Raji (cell line): Measurements from ENCODE around the gene CELF2.

Source experiments
- POLR2A ChIP-seq: IDR thresholded peaks from 2 replicates; pipeline ENCODE4 v1.6.1; 2011; ENCODE audit warnings: low read depth, low read length, control low read depth; ENCODE audit not compliant: insufficient read depth

Gene CELF2

GRCh38 chr10:11359869-11360268 is 342.2 kb downstream of the CELF2 start:
- no peak for TF ChIP-seq POLR2A

GRCh38 chr10:11363497-11363896 is 345.8 kb downstream of the CELF2 start:
- no peak for TF ChIP-seq POLR2A

- no peak for TF ChIP-seq POLR2A
Measured at GRCh38 chr10:11364241-11364640, 346.6 kb downstream of the CELF2 start.

- no peak for TF ChIP-seq POLR2A
Measured at GRCh38 chr10:11367505-11367904, 349.8 kb downstream of the CELF2 start.

GRCh38 chr10:11373717-11374171 is 356.1 kb downstream of the CELF2 start:
- TF ChIP-seq POLR2A, result no peak

- TF ChIP-seq POLR2A, result no peak
Measured at GRCh38 chr10:11377267-11377666, 359.6 kb downstream of the CELF2 start.

GRCh38 chr10:11378835-11379234 is 361.2 kb downstream of the CELF2 start:
- TF ChIP-seq POLR2A, result no peak

- no peak for TF ChIP-seq POLR2A
Measured at GRCh38 chr10:11379771-11380170, 362.1 kb downstream of the CELF2 start.

GRCh38 chr10:11381023-11381422 is 363.4 kb downstream of the CELF2 start:
- TF ChIP-seq POLR2A, result no peak

- TF ChIP-seq POLR2A, result no peak
Measured at GRCh38 chr10:11381511-11381910, 363.8 kb downstream of the CELF2 start.

GRCh38 chr10:11382187-11382586 is 364.5 kb downstream of the CELF2 start:
- no peak for TF ChIP-seq POLR2A

GRCh38 chr10:11386044-11386443 is 368.4 kb downstream of the CELF2 start:
- TF ChIP-seq POLR2A, result no peak
